H1 (cell line): Measurements from ENCODE around the gene OPCML.
A peak's percentile ranks its signal among the peaks of the same experiment; 100 is the strongest.

ENCODE experiments used
- ATF2 ChIP-seq: IDR thresholded peaks from 2 replicates; pipeline ENCODE4 v1.6.1; 2012; ENCODE audit warnings: low read length, inconsistent platforms
- CTCF ChIP-seq, 3 experiments: IDR thresholded peaks; 1 replicate in 2 of 3; 2 replicates in 1 of 3; pipeline versions ENCODE4 v1.5.1 to v1.6.1; 2011; ENCODE audit warnings: low read length in 3 of 3, mild to moderate bottlenecking in 3 of 3, inconsistent platforms in 2 of 3, low read depth in 1 of 3, moderate library complexity in 1 of 3; ENCODE audit not compliant: insufficient read depth in 1 of 3; ENCODE audit errors: control extremely low read depth in 1 of 3
- E2F6 ChIP-seq: IDR thresholded peaks from 2 replicates; pipeline ENCODE4 v1.6.1; 2012; ENCODE audit warnings: inconsistent platforms
- RFX5 ChIP-seq: IDR thresholded peaks from 2 replicates; pipeline ENCODE4 v1.6.1; 2011; ENCODE audit warnings: low read depth, low read length, improper control_type of control experiment, borderline replicate concordance
- SIN3A ChIP-seq, 2 experiments: IDR thresholded peaks in 1 of 2; conservative IDR thresholded peaks in 1 of 2; 2 replicates each; pipeline ENCODE4 v1.6.1; 2011 to 2012; ENCODE audit warnings: low read length in 2 of 2, improper control_type of control experiment in 1 of 2, low read depth in 1 of 2, mild to moderate bottlenecking in 1 of 2
- TAF7 ChIP-seq: optimal IDR thresholded peaks from 2 replicates; pipeline ENCODE3; 2011; ENCODE audit warnings: low read depth, mild to moderate bottlenecking, inconsistent platforms, low read length, moderate library complexity, borderline replicate concordance

- TF ChIP-seq E2F6 = peak; percentile 27; the same call in 1 of the 2 replicates
- no peak for TF ChIP-seq TAF7
- no peak for TF ChIP-seq CTCF (IDR thresholded peaks at IDR 0.05; ENCODE audit: control extremely low read depth in 1 of 3, insufficient read depth in 1 of 3, low read depth in 1 of 3, low read length in 3 of 3)
- no peak for TF ChIP-seq SIN3A (conservative IDR thresholded peaks at IDR 0.05 in 1 of 2, IDR thresholded peaks at IDR 0.05 in 1 of 2; ENCODE audit: low read depth in 1 of 2, low read length in 2 of 2)
- TF ChIP-seq ATF2 = no peak
- no peak for TF ChIP-seq RFX5
Observed at GRCh38 chr11:132504501-132505041, 1027.7 kb downstream of the OPCML start.
